H9 (cell line): ENCODE data around the gene TMEM150B. TPM values are rescaled to one million over a fixed set of nuclear protein-coding genes. Genes with fewer than 3 reads are reported as not detected.
A peak's percentile ranks its signal among the peaks of the same experiment; 100 is the strongest.

ENCODE experiments used
- DNase-seq: peaks from one replicate; pipeline ENCODE4 v3.0.0-alpha.2; 2017
- H2AFZ ChIP-seq: one replicate; pipeline ENCODE4 v1.6.1; 2013; ENCODE audit warnings: mild to moderate bottlenecking, low read length, control low read depth, moderate library complexity
- H2AK5ac ChIP-seq: 2 replicates; pipeline ENCODE4 v1.6.1; 2013; ENCODE audit warnings: low read length, control low read depth, mixed read lengths; ENCODE audit not compliant: insufficient read length
- H2BK120ac ChIP-seq: one replicate; pipeline ENCODE4 v1.6.1; 2013; ENCODE audit warnings: low read depth, mild to moderate bottlenecking, low read length, control low read depth, inconsistent platforms; ENCODE audit not compliant: poor library complexity, severe bottlenecking
- H2BK12ac ChIP-seq: 2 replicates; pipeline ENCODE4 v1.6.1; 2013; ENCODE audit warnings: low read length, control low read depth, mixed read lengths, low read depth; ENCODE audit not compliant: insufficient read length
- H2BK15ac ChIP-seq: 2 replicates; pipeline ENCODE4 v1.6.1; 2013; ENCODE audit warnings: low read depth, low read length, control low read depth
- H2BK20ac ChIP-seq: one replicate; pipeline ENCODE4 v1.6.1; 2013; ENCODE audit warnings: low read depth, mild to moderate bottlenecking, low read length, control low read depth, inconsistent platforms; ENCODE audit not compliant: poor library complexity, severe bottlenecking
- H2BK5ac ChIP-seq: 2 replicates; pipeline ENCODE4 v1.6.1; 2013; ENCODE audit warnings: low read length, control low read depth, mixed read lengths; ENCODE audit not compliant: insufficient read length
- H3K14ac ChIP-seq: 2 replicates; pipeline ENCODE4 v1.6.1; 2013; ENCODE audit warnings: low read length, control low read depth; ENCODE audit not compliant: insufficient read depth
- H3K18ac ChIP-seq: 2 replicates; pipeline ENCODE4 v1.6.1; 2013; ENCODE audit warnings: low read depth, mild to moderate bottlenecking, mixed read lengths, low read length, control low read depth; ENCODE audit not compliant: insufficient read length
- H3K23ac ChIP-seq: 2 replicates; pipeline ENCODE4 v1.6.1; 2013; ENCODE audit warnings: low read length, control low read depth, mixed read lengths, low read depth; ENCODE audit not compliant: insufficient read length
- H3K23me2 ChIP-seq: 2 replicates; pipeline ENCODE4 v1.6.1; 2013; ENCODE audit warnings: low read depth, mild to moderate bottlenecking, mixed read lengths, low read length, control low read depth; ENCODE audit not compliant: insufficient read length, poor library complexity, severe bottlenecking
- H3K27ac ChIP-seq: 2 replicates; pipeline ENCODE4 v1.5.1; 2013; ENCODE audit warnings: low read length, control low read depth, mixed read lengths, low read depth; ENCODE audit not compliant: insufficient read length
- H3K27me3 ChIP-seq: 2 replicates; pipeline ENCODE4 v1.6.1; 2013; ENCODE audit warnings: low read length, control low read depth, inconsistent platforms; ENCODE audit not compliant: insufficient read depth
- H3K4ac ChIP-seq: 2 replicates; pipeline ENCODE4 v1.6.1; 2013; ENCODE audit warnings: low read depth, mild to moderate bottlenecking, control low read depth, inconsistent platforms, low read length, moderate library complexity
- H3K4me1 ChIP-seq: 2 replicates; pipeline ENCODE4 v1.6.1; 2013; ENCODE audit warnings: low read length, control low read depth, inconsistent platforms; ENCODE audit not compliant: insufficient read depth
- H3K4me2 ChIP-seq: 2 replicates; pipeline ENCODE4 v1.6.1; 2013; ENCODE audit warnings: low read length, control low read depth, mixed read lengths; ENCODE audit not compliant: insufficient read length, insufficient read depth
- H3K56ac ChIP-seq: 2 replicates; pipeline ENCODE4 v1.6.1; 2013; ENCODE audit warnings: low read depth, mild to moderate bottlenecking, mixed read lengths, low read length, control low read depth; ENCODE audit not compliant: insufficient read length
- H3K79me1 ChIP-seq: 2 replicates; pipeline ENCODE4 v1.6.1; 2013; ENCODE audit warnings: low read depth, mild to moderate bottlenecking, moderate library complexity, low read length, control low read depth, inconsistent platforms; ENCODE audit not compliant: insufficient read depth, poor library complexity, severe bottlenecking
- H3K79me2 ChIP-seq: 2 replicates; pipeline ENCODE4 v1.6.1; 2013; ENCODE audit warnings: low read length, control low read depth, inconsistent platforms; ENCODE audit not compliant: insufficient read depth
- H3K9ac ChIP-seq: 2 replicates; pipeline ENCODE4 v1.6.1; 2013; ENCODE audit warnings: low read length, control low read depth, mixed read lengths; ENCODE audit not compliant: insufficient read length; ENCODE audit errors: extremely low read depth
- H3K9me3 ChIP-seq: one replicate; pipeline ENCODE4 v1.6.1; 2013; ENCODE audit warnings: low read depth, low read length, inconsistent platforms; ENCODE audit not compliant: control insufficient read depth
- H3T11ph ChIP-seq: one replicate; pipeline ENCODE4 v1.6.1; 2013; ENCODE audit warnings: mild to moderate bottlenecking, low read length, control low read depth, inconsistent platforms
- H4K20me1 ChIP-seq: one replicate; pipeline ENCODE4 v1.6.1; 2013; ENCODE audit not compliant: control insufficient read depth, insufficient read length, insufficient read depth
- H4K5ac ChIP-seq: 2 replicates; pipeline ENCODE4 v1.6.1; 2013; ENCODE audit warnings: low read depth, mild to moderate bottlenecking, mixed read lengths, low read length, control low read depth; ENCODE audit not compliant: insufficient read length
- H4K8ac ChIP-seq: replicated peaks from 2 replicates; pipeline ENCODE4 v1.6.1; 2013; ENCODE audit warnings: low read length, control low read depth, mixed read lengths, low read depth; ENCODE audit not compliant: insufficient read length
- H4K91ac ChIP-seq: 2 replicates; pipeline ENCODE4 v1.6.1; 2013; ENCODE audit warnings: low read depth, mild to moderate bottlenecking, moderate library complexity, mixed read lengths, low read length, control low read depth; ENCODE audit not compliant: insufficient read length
- H3K27ac Mint-ChIP-seq, 3 experiments: 2 replicates in 2 of 3; 3 replicates in 1 of 3; pipeline ENCODE4 v1.8.0; 2020 to 2021; ENCODE audit warnings: mixed read lengths in 3 of 3, mild to moderate bottlenecking in 1 of 3, moderate library complexity in 1 of 3
- H3K27me3 Mint-ChIP-seq: 2 replicates; pipeline ENCODE4 v1.8.0; 2021; ENCODE audit warnings: low read depth, mild to moderate bottlenecking, moderate library complexity, mixed read lengths
- H3K36me3 Mint-ChIP-seq, 3 experiments: 2 replicates in 2 of 3; 3 replicates in 1 of 3; pipeline ENCODE4 v1.8.0; 2020 to 2021; ENCODE audit warnings: low read depth in 3 of 3, mixed read lengths in 3 of 3; ENCODE audit not compliant: insufficient read depth in 1 of 3
- H3K4me1 Mint-ChIP-seq, 2 experiments: 2 replicates each; pipeline ENCODE4 v1.8.0; 2020; ENCODE audit warnings: mixed read lengths in 2 of 2
- H3K4me3 Mint-ChIP-seq, 2 experiments: 2 replicates in 1 of 2; 3 replicates in 1 of 2; pipeline ENCODE4 v1.8.0; 2020 to 2021; ENCODE audit warnings: mild to moderate bottlenecking in 2 of 2, mixed read lengths in 2 of 2, moderate library complexity in 1 of 2
- H3K9me3 Mint-ChIP-seq, 2 experiments: 2 replicates in 1 of 2; 3 replicates in 1 of 2; pipeline ENCODE4 v1.8.0; 2020; ENCODE audit warnings: mild to moderate bottlenecking in 2 of 2, mixed read lengths in 2 of 2, moderate library complexity in 1 of 2
- CTCF ChIP-seq: fragments of 200-600 bp; sonication (generic); conservative IDR thresholded peaks from 3 replicates; pipeline ENCODE4 v1.8.0; 2021; ENCODE audit warnings: antibody characterized with exemption, mild to moderate bottlenecking
- WGBS: extraction: QIAGEN DNeasy Blood & Tissue Kit; methylation state at CpG from one replicate; pipeline ENCODE4 v1.1.7; 2013; ENCODE audit warnings: missing lambda C conversion rate, low lambda C conversion rate, mixed read lengths; ENCODE audit not compliant: insufficient read length; ENCODE audit errors: extremely low coverage; 5-methylcytosine and 5-hydroxymethylcytosine counted together
- total RNA-seq: library from RNA; stranded (reverse); gene quantifications from 2 replicates; pipeline ENCODE4 v1.2.1, GENCODE V29; 2021

The TMEM150B gene
- total RNA-seq, 1 experiment from 2014 or later: 0.63 TPM

- Histone ChIP-seq H3K23me2 (peaks cover 7% of the 10 kb centered on the region), H4K5ac (no peak within 1 kb of the TSS), H3T11ph (no peak within 1 kb of the TSS), H3K79me2 (no peaks in the 10 kb centered on the region), H3K79me1 (no peaks in the 10 kb centered on the region), H4K20me1 (no peaks in the 10 kb centered on the region), H2BK5ac (no peak within 1 kb of the TSS), H3K27me3 (peaks cover 17% of the 10 kb centered on the region; the same call in 1 of the 2 replicates), H3K14ac (no peak within 1 kb of the TSS), H3K4ac (no peak within 1 kb of the TSS), H3K9ac (no peak within 1 kb of the TSS), H3K9me3 (no peaks in the 10 kb centered on the region), H2BK120ac (no peak within 1 kb of the TSS), H2BK15ac (no peak within 1 kb of the TSS), H3K4me1 (no peaks in the 10 kb centered on the region; the same call in 1 of the 2 replicates), H3K27ac (no peak within 1 kb of the TSS), H3K18ac (peak within 1 kb of the TSS; percentile 54), H3K23ac (no peak within 1 kb of the TSS), H3K4me2 (peak within 1 kb of the TSS; percentile 65), H2BK12ac (no peak within 1 kb of the TSS), H3K56ac (no peak within 1 kb of the TSS), H2AK5ac (no peak within 1 kb of the TSS), H2BK20ac (no peak within 1 kb of the TSS), H4K8ac (no peak within 1 kb of the TSS), H2AFZ (no peak within 1 kb of the TSS), H4K91ac (no peak within 1 kb of the TSS)
- peaks cover 86% of the 10 kb centered on the region for H3K27me3 Mint-ChIP-seq
- DNase-seq: no peak
- peak within 1 kb of the TSS; percentile 60 to 85 for H3K4me3 Mint-ChIP-seq
- H3K27ac Mint-ChIP-seq: peak within 1 kb of the TSS in 1 of 3 experiments; percentile 55; a peak in 2 of 7 replicates
- no CpG with 5 or more reads among the region's 43 CpGs for WGBS
- 0 out of 3 replicates have a peak, but pooled peaks have one; percentile 18 for TF ChIP-seq CTCF
- H3K4me1 Mint-ChIP-seq: peaks cover 42 to 44% of the 10 kb centered on the region in 2 experiments
- no peaks in the 10 kb centered on the region; a peak in 1 of 5 replicates for H3K9me3 Mint-ChIP-seq
- H3K36me3 Mint-ChIP-seq: peaks cover 2 to 31% (median 6%) of the 10 kb centered on the region in 3 experiments; a peak in 5 of 7 replicates
Observed at GRCh38 chr19:55354698-55355212, 29.6 kb upstream of the TMEM150B start, which contains the start of gene COX6B2. Gene COX6B2, minus strand, starts transcription at chr19:55354719. Its CDS starts 198 bp downstream, at chr19:55354521.
